AG09319 (cell line): ENCODE measurements around the gene ZNF776.
A peak's percentile ranks its signal among the peaks of the same experiment; 100 is the strongest.
"Not testable (repeated sequence)": the region's sequence is repeated elsewhere in the genome, so short reads cannot be mapped to it uniquely, and the experiment has no call there.

Experiments used
- DNase-seq: peaks from one replicate; pipeline ENCODE4 v3.0.0-alpha.2; 2010; ENCODE audit warnings: low read depth; ENCODE audit errors: extremely low read depth
- CTCF ChIP-seq: IDR thresholded peaks from 2 replicates; pipeline ENCODE4 v1.5.1; 2011; ENCODE audit warnings: low read depth, mild to moderate bottlenecking, inconsistent platforms, low read length, moderate library complexity

Gene ZNF776

GRCh38 chr19:57719901-57720519 is 26.6 kb upstream of the ZNF776 start:
- TF ChIP-seq CTCF, result no peak
- DNase-seq, result no peak

GRCh38 chr19:57720878-57721277 is 25.7 kb upstream of the ZNF776 start:
- DNase-seq, result no peak
- TF ChIP-seq CTCF, result no peak

GRCh38 chr19:57738320-57738719 is 8.3 kb upstream of the ZNF776 start:
- DNase-seq, result not testable (repeated sequence)
- peak; percentile 38 for TF ChIP-seq CTCF

GRCh38 chr19:57738770-57739169 is 7.8 kb upstream of the ZNF776 start:
- DNase-seq, result not testable (repeated sequence)

- DNase-seq, result no peak
- TF ChIP-seq CTCF, result no peak
Measured at GRCh38 chr19:57747472-57747807, 825 bp downstream of the ZNF776 start.

GRCh38 chr19:57748029-57748428 is 1.4 kb downstream of the ZNF776 start:
- no peak for DNase-seq
- no peak for TF ChIP-seq CTCF

GRCh38 chr19:57754091-57754673 is 7.6 kb downstream of the ZNF776 start:
- no peak for TF ChIP-seq CTCF
- DNase-seq, result no peak

GRCh38 chr19:57755031-57755430 is 8.4 kb downstream of the ZNF776 start:
- no peak for TF ChIP-seq CTCF
- no peak for DNase-seq
